MCF 10A (cell line): ENCODE results near the gene TSSK2. TPM values are rescaled to one million over a fixed set of nuclear protein-coding genes. Genes with fewer than 3 reads are reported as not detected.
A peak's percentile ranks its signal among the peaks of the same experiment; 100 is the strongest.

Experiments
- BruUV-seq: library from RNA; stranded (reverse); fragments of 400-500 nt; replicated peaks from 2 replicates; lab custom pipeline; 2021; lab: Mats Ljungman, UMichigan
- CTCF ChIA-PET: fragments of 300-600 bp; sonication (Branson Sonifier 250); formaldehyde crosslinking; extraction: SDS; loops from one replicate; lab custom pipeline; 2021; ENCODE audit warnings: antibody characterized with exemption, inconsistent platforms; lab: Yijun Ruan, JAX
- POLR2A ChIA-PET: fragments of 300-600, 350-650 bp; sonication (Branson Sonifier 250); formaldehyde crosslinking; extraction: SDS; loops from one replicate; lab custom pipeline; 2020; ENCODE audit warnings: antibody characterized with exemption, inconsistent platforms; lab: Yijun Ruan, JAX
- DNase-seq: peaks from one replicate; pipeline ENCODE4 v3.0.0-alpha.2; 2018; ENCODE audit not compliant: unreplicated experiment
- H3K27ac Mint-ChIP-seq: one replicate; pipeline ENCODE4 v1.8.0; 2022; ENCODE audit warnings: mild to moderate bottlenecking, low read depth, mixed read lengths; ENCODE audit not compliant: unreplicated experiment
- H3K27me3 Mint-ChIP-seq: one replicate; pipeline ENCODE4 v1.8.0; 2022; ENCODE audit warnings: mixed read lengths; ENCODE audit not compliant: insufficient read depth, unreplicated experiment
- H3K36me3 Mint-ChIP-seq: one replicate; pipeline ENCODE4 v1.8.0; 2022; ENCODE audit warnings: mild to moderate bottlenecking, moderate library complexity, mixed read lengths; ENCODE audit not compliant: insufficient read depth, unreplicated experiment
- H3K4me1 Mint-ChIP-seq: one replicate; pipeline ENCODE4 v1.8.0; 2022; ENCODE audit warnings: mixed read lengths; ENCODE audit not compliant: insufficient read depth, unreplicated experiment
- H3K4me3 Mint-ChIP-seq: one replicate; pipeline ENCODE4 v1.8.0; 2022; ENCODE audit warnings: mild to moderate bottlenecking, moderate library complexity, mixed read lengths; ENCODE audit not compliant: unreplicated experiment
- H3K9me3 Mint-ChIP-seq: one replicate; pipeline ENCODE4 v1.8.0; 2022; ENCODE audit warnings: mixed read lengths; ENCODE audit not compliant: unreplicated experiment
- intact Hi-C: fragments of 100-400 bp; cut with micrococcal nuclease; formaldehyde crosslinking; loops from 2 replicates; pipeline ENCODE4 v1.14.1; 2022
- total RNA-seq: library from RNA; stranded (reverse); gene quantifications from 2 replicates; pipeline ENCODE4 v1.2.3, GENCODE V29; 2022
- TF ChIP-seq, protein P1 (sequence below): fragments of 200-600 bp; IDR thresholded peaks from one replicate; pipeline ENCODE4 v1.8.0; 2022; ENCODE audit warnings: antibody characterized with exemption, mild to moderate bottlenecking; ENCODE audit not compliant: unreplicated experiment

Gene TSSK2
- total RNA-seq, 1 experiment from 2014 or later, result not detected

DNA sequence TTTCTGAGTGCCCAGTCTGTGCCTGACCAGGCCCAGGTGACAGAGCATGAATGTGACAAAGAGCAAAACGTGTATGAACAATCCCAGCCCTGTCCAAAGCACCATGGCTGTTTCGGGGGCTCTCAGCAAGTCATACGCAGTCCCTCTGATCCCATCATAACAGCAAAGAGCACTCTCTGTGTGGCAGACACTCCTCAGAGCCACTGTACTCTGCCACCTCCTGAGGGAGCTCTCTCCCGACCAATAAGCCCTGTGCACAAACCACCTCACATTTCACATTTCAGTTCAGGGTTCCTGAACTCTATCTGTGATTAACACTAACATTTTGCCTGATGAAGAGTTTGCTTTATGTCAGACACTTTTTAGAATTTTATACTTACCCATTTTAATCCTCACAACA, 15.5 kb upstream of the TSSK2 start:
- H3K36me3 Mint-ChIP-seq, result peaks cover 26% of the 10 kb centered on the region
- H3K27me3 Mint-ChIP-seq, result no peaks in the 10 kb centered on the region
- intact Hi-C loops, result no loop called here
- TF ChIP-seq, protein P1, sequence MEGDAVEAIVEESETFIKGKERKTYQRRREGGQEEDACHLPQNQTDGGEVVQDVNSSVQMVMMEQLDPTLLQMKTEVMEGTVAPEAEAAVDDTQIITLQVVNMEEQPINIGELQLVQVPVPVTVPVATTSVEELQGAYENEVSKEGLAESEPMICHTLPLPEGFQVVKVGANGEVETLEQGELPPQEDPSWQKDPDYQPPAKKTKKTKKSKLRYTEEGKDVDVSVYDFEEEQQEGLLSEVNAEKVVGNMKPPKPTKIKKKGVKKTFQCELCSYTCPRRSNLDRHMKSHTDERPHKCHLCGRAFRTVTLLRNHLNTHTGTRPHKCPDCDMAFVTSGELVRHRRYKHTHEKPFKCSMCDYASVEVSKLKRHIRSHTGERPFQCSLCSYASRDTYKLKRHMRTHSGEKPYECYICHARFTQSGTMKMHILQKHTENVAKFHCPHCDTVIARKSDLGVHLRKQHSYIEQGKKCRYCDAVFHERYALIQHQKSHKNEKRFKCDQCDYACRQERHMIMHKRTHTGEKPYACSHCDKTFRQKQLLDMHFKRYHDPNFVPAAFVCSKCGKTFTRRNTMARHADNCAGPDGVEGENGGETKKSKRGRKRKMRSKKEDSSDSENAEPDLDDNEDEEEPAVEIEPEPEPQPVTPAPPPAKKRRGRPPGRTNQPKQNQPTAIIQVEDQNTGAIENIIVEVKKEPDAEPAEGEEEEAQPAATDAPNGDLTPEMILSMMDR, result no peak
- H3K27ac Mint-ChIP-seq, result no peak overlapping the region
- ChIA-PET POLR2A (interaction anchor here (1.2 kb wide), 1 partner anchor 15 kb away, joined by 4 read pairs; no protein-coding TSS in a partner anchor), CTCF (interaction anchor here (0.6 to 1.1 kb wide), 4 partner anchors 9 to 26 kb away, joined by 3 to 4 read pairs (median 3); no protein-coding TSS in a partner anchor)
- no peak for DNase-seq
- no peak overlapping the region for H3K4me3 Mint-ChIP-seq
- peaks cover 11% of the 10 kb centered on the region for H3K4me1 Mint-ChIP-seq
- no peaks in the 10 kb centered on the region for H3K9me3 Mint-ChIP-seq
- BruUV-seq, result no TSS peak

DNA sequence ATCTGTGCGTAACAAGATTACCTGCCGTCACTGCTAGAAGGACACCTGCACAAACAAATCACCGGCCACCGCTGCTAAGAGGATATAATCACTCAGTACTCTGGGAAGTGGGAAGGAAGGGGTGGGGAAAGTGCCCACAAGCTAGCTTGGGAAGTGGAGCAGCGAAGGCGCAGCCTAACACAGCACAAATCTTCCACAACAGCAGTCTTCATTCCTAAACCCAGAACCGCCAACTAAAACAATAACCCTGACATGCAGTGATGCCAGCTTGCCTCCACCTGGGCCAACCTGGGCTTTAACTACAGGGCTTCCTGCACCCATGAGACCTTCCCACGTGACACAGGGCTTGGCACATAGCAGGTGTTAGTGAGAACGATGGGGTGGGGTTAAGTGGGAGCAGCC, 14.0 kb upstream of the TSSK2 start:
- ChIA-PET POLR2A (no interaction called here), CTCF (interaction anchor here (0.6 kb wide), 1 partner anchor 44 kb away, joined by 3 read pairs; no protein-coding TSS in a partner anchor)
- Mint-ChIP-seq H3K27me3 (no peaks in the 10 kb centered on the region), H3K9me3 (no peaks in the 10 kb centered on the region), H3K36me3 (peaks cover 26% of the 10 kb centered on the region), H3K4me1 (peaks cover 15% of the 10 kb centered on the region), H3K4me3 (no peak overlapping the region), H3K27ac (no peak overlapping the region)
- BruUV-seq, result no TSS peak
- no peak for DNase-seq
- TF ChIP-seq, protein P1, result no peak
- intact Hi-C loops, result no loop called here

DNA sequence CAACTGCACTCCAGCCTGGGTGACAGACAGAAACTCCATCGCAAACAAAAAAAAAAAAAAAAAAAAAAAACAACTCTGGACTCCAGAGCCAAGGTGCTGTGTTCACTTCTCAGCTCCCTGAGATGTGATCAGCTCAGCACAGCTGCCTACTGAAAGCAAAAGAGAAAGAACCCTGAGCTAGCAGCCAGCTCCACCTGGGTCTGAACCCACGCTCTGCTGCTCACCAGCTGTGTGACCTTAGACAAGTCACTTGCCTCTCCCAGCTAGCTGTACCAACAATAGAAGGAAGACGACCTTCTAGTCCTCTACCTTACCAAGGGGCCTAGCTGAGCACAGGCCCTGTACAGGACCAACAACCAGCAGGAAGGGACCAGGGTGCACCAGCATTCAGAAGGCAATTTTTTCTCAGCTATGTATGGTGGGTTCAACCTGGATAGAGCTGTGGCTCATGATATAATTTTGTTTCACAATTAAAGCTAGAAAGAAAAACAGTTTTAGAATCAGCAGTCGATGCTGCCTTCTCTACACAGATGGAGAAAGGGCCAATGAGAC, 12.7 kb upstream of the TSSK2 start:
- H3K4me1 Mint-ChIP-seq, result peaks cover 17% of the 10 kb centered on the region
- TF ChIP-seq, protein P1, result no peak
- intact Hi-C loops, result no loop called here
- peaks cover 18% of the 10 kb centered on the region for H3K36me3 Mint-ChIP-seq
- DNase-seq, result no peak
- BruUV-seq, result no TSS peak
- no peak overlapping the region for H3K4me3 Mint-ChIP-seq
- no peaks in the 10 kb centered on the region for H3K27me3 Mint-ChIP-seq
- CTCF ChIA-PET, result interaction anchor here (0.6 to 2.7 kb wide), 3 partner anchors 8 to 95 kb away, joined by 3 to 9 read pairs (median 3); no protein-coding TSS in a partner anchor
- POLR2A ChIA-PET, result interaction anchor here (0.6 to 5.5 kb wide), 3 partner anchors 7 to 1093 kb away, joined by 4 to 43 read pairs (median 30); partner anchors contain the start of gene ESS2
- no peaks in the 10 kb centered on the region for H3K9me3 Mint-ChIP-seq
- no peak overlapping the region for H3K27ac Mint-ChIP-seq

DNA sequence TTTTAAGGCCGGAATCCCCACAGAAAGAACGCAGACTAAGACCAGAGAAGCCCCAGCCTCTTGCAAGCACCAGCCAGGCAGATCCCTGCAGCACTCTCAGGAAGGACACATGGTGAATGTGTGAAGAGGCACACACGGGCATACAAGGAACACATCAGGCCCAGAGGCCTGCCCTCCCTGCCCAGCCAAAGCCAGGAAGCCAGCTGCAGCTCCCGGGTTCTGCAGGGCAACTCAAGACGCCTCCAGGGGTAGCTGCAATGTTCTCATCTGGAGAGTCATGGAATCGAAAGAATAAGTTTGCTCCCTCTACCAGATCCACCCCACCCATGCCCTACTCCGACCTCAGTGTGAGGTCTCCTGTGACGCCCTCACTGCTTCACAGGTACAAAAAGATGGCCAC, 11.2 kb upstream of the TSSK2 start:
- Mint-ChIP-seq H3K27me3 (no peaks in the 10 kb centered on the region), H3K4me1 (peaks cover 17% of the 10 kb centered on the region), H3K4me3 (peak overlapping the region; percentile 85), H3K27ac (no peak overlapping the region), H3K36me3 (peaks cover 12% of the 10 kb centered on the region), H3K9me3 (no peaks in the 10 kb centered on the region)
- intact Hi-C loops, result loop anchor here (2.0 kb wide), 1 partner anchor 59 kb away; no protein-coding TSS in a partner anchor
- POLR2A ChIA-PET, result interaction anchor here (4.0 to 5.5 kb wide), 2 partner anchors 9 to 25 kb away, joined by 30 to 43 read pairs; partner anchors contain the start of gene ESS2
- CTCF ChIA-PET, result interaction anchor here (2.7 kb wide), 1 partner anchor 9 kb away, joined by 9 read pairs; no protein-coding TSS in a partner anchor
- TF ChIP-seq, protein P1, result no peak
- DNase-seq, result no peak
- no TSS peak for BruUV-seq
